ENCODE data around the gene ARL16. TPM values are rescaled to one million over a fixed set of nuclear protein-coding genes. Genes with fewer than 3 reads are reported as not detected.
A peak's percentile ranks its signal among the peaks of the same experiment; 100 is the strongest.

The ARL16 gene
- polyA plus RNA-seq, 1 of the 3 experiments (the other 2 are of a cell fraction) = 148 TPM

GRCh38 chr17:81655378-81656117 lies 28.0 kb downstream of the ARL16 start (continued):
- TF ChIP-seq CTCF (IDR thresholded peaks at IDR 0.05) (no peak), GATA2 (CRISPR knock-in tag; IDR thresholded peaks at IDR 0.05) (no peak), CHD2 (IDR thresholded peaks at IDR 0.05; ENCODE audit: low read length, partially characterized antibody) (no peak)

GRCh38 chr17:81652906-81653771 lies 30.5 kb downstream of the ARL16 start:
- Histone ChIP-seq H2AFZ (ENCODE audit: low read depth) (no peak overlapping the region), H3K27ac (ENCODE audit: low read depth in 2 of 2, low read length in 1 of 2) (no peak overlapping the region)
- CTCF ChIA-PET = no interaction called here

More at GRCh38 chr17:81652906-81653771, 30.5 kb downstream of the ARL16 start:
- 90% methylated on average over 20 of the region's 27 CpGs for WGBS (ENCODE audit: low lambda C conversion rate)
- DNase-seq = peak; percentile 56
- no peak for TF ChIP-seq ZBTB33 (IDR thresholded peaks at IDR 0.05; ENCODE audit: borderline replicate concordance, low read depth)
- no peak for TF ChIP-seq SMC3 (IDR thresholded peaks at IDR 0.05; ENCODE audit: low read depth, low read length)
- no peak for TF ChIP-seq IRF3 (IDR thresholded peaks at IDR 0.05; ENCODE audit: low read depth, low read length)
- TF ChIP-seq TAF1 (IDR thresholded peaks at IDR 0.05; ENCODE audit: borderline replicate concordance, low read depth, low read length) = no peak
- TF ChIP-seq TCF12 (IDR thresholded peaks at IDR 0.05) = no peak
- TF ChIP-seq TEAD4 (IDR thresholded peaks at IDR 0.05; ENCODE audit: borderline replicate concordance, insufficient read depth) = no peak
- TF ChIP-seq RXRA (IDR thresholded peaks at IDR 0.05; ENCODE audit: borderline replicate concordance, low read depth) = no peak
- TF ChIP-seq FOSL2 (IDR thresholded peaks at IDR 0.05; ENCODE audit: borderline replicate concordance, low read depth) = no peak
- TF ChIP-seq ELF1 (IDR thresholded peaks at IDR 0.05) = no peak
- TF ChIP-seq SIN3A (IDR thresholded peaks at IDR 0.05; ENCODE audit: borderline replicate concordance, low read depth, low read length) = no peak
- no peak for TF ChIP-seq EZH2phosphoT487 (IDR thresholded peaks at IDR 0.05; ENCODE audit: borderline replicate concordance, low read depth)
- no peak for TF ChIP-seq FOXJ3 (CRISPR knock-in tag; IDR thresholded peaks at IDR 0.05)
- TF ChIP-seq MAX (IDR thresholded peaks at IDR 0.05; ENCODE audit: low read depth) = no peak
- no peak for TF ChIP-seq POLR2AphosphoS5 (IDR thresholded peaks at IDR 0.05; ENCODE audit: low read depth, low read length)
- no peaks in the 10 kb centered on the region for H4K20me1 ChIP-seq (ENCODE audit: insufficient read depth)
- H3K9me2 ChIP-seq = no peaks in the 10 kb centered on the region
- H3K36me3 ChIP-seq (replicated peaks in 1 of 2; ENCODE audit: control insufficient read depth in 1 of 2, insufficient read depth in 2 of 2, low read length in 1 of 2) = no peaks in the 10 kb centered on the region
- peaks cover 3% of the 10 kb centered on the region; the same call in 1 of the 2 replicates for H3K9me3 ChIP-seq
- no peaks in the 10 kb centered on the region; the same call in 1 of the 2 replicates for H3K27me3 ChIP-seq (ENCODE audit: insufficient read depth)
- H3K4me2 ChIP-seq = no peak overlapping the region
- POLR2A ChIA-PET = no interaction called here
- H3K4me3 ChIP-seq (ENCODE audit: low read depth in 2 of 2, low read length in 1 of 2) = no peak overlapping the region
- no peak overlapping the region for H3K9ac ChIP-seq
- no peaks in the 10 kb centered on the region for H3K79me2 ChIP-seq (ENCODE audit: insufficient read depth)
- no peaks in the 10 kb centered on the region for H3F3A ChIP-seq (replicated peaks; ENCODE audit: insufficient read depth)
- H3K4me1 ChIP-seq (ENCODE audit: control insufficient read depth in 1 of 2, insufficient read depth in 2 of 2, low read depth in 1 of 2, low read length in 1 of 2) = peaks cover 6 to 7% of the 10 kb centered on the region in 2 experiments; a peak in 2 of 4 replicates
